Uterus (tissue), 4 donors: Measurements from ENCODE around the gene OR1K1. TPM values are rescaled to one million over a fixed set of nuclear protein-coding genes. Genes with fewer than 3 reads are reported as not detected.

Experiments
- DNase-seq, 2 donors: peaks; one replicate each; pipeline ENCODE4 v3.0.0-alpha.2; 2019 to 2020
- H3K27ac ChIP-seq, 2 donors: fragments of 200-600 bp; sonication (generic); 1 replicate in 1 of 2; 2 replicates in 1 of 2; pipeline ENCODE4 v1.5.1; 2016 to 2018
- H3K27me3 ChIP-seq, 2 donors: fragments of 200-600 bp; sonication (generic); one replicate each; pipeline ENCODE4 v1.5.1; 2018 to 2019; ENCODE audit warnings: control low read depth in 1 of 2
- H3K36me3 ChIP-seq, 2 donors: fragments of 200-600 bp; sonication (generic); one replicate each; pipeline ENCODE4 v1.5.1; 2019; ENCODE audit warnings: control low read depth in 1 of 2
- H3K4me1 ChIP-seq, 2 donors: fragments of 200-600 bp; sonication (generic); one replicate each; pipeline ENCODE4 v1.5.1; 2018 to 2019; ENCODE audit warnings: control low read depth in 1 of 2
- H3K4me3 ChIP-seq, 2 donors: fragments of 200-600 bp; sonication (generic); 1 replicate in 1 of 2; 2 replicates in 1 of 2; pipeline ENCODE4 v1.5.1; 2018 to 2019; ENCODE audit warnings: mild to moderate bottlenecking in 1 of 2
- H3K9me3 ChIP-seq, 2 donors: fragments of 200-600 bp; sonication (generic); one replicate each; pipeline ENCODE4 v1.5.1; 2019; ENCODE audit warnings: control low read depth in 1 of 2
- POLR2A ChIP-seq, 2 donors: fragments of 450-650 bp; IDR thresholded peaks; one replicate each; pipeline ENCODE4 v1.6.1; 2016; ENCODE audit warnings: antibody characterized with exemption in 2 of 2, mild to moderate bottlenecking in 1 of 2, moderate library complexity in 1 of 2
- intact Hi-C: fragments of 100-400 bp; cut with DNase I; formaldehyde crosslinking; loops from one replicate; pipeline ENCODE4 v1.15.1; 2023; ENCODE audit warnings: low total_unique reads
- total RNA-seq, 4 donors: library from RNA; depleted of rRNA in 3 of 4; stranded (reverse); fragments of >200 nt in 3 of 4; gene quantifications; one replicate each; pipeline versions ENCODE4 v1.1.0 to v1.2.4, GENCODE V29; 2014 to 2023
- TF ChIP-seq, protein P1 (sequence below), 4 experiments: fragments of 200-600 bp in 2 of 4; fragments of 450-650 bp in 2 of 4; sonication (generic) in 2 of 4; IDR thresholded peaks; one replicate each; pipeline ENCODE4 v1.5.1; 2016 to 2019; ENCODE audit warnings: antibody characterized with exemption in 4 of 4, mild to moderate bottlenecking in 2 of 4, moderate library complexity in 1 of 4
- donor health status: DM: yes; HTN: yes; CAD: no.

OR1K1 gene
- total RNA-seq, 4 donors from 2014 or later: not detected

GRCh38 chr9:122788831-122789230 lies 11.1 kb upstream of the OR1K1 start, which contains the start of gene OR5C1:
Gene OR5C1, plus strand, starts transcription at chr9:122788933. Its CDS starts 0 bp downstream, at chr9:122788933.
- TF ChIP-seq POLR2A (IDR thresholded peaks at IDR 0.05): no peak
- TF ChIP-seq, protein P1, sequence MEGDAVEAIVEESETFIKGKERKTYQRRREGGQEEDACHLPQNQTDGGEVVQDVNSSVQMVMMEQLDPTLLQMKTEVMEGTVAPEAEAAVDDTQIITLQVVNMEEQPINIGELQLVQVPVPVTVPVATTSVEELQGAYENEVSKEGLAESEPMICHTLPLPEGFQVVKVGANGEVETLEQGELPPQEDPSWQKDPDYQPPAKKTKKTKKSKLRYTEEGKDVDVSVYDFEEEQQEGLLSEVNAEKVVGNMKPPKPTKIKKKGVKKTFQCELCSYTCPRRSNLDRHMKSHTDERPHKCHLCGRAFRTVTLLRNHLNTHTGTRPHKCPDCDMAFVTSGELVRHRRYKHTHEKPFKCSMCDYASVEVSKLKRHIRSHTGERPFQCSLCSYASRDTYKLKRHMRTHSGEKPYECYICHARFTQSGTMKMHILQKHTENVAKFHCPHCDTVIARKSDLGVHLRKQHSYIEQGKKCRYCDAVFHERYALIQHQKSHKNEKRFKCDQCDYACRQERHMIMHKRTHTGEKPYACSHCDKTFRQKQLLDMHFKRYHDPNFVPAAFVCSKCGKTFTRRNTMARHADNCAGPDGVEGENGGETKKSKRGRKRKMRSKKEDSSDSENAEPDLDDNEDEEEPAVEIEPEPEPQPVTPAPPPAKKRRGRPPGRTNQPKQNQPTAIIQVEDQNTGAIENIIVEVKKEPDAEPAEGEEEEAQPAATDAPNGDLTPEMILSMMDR (IDR thresholded peaks at IDR 0.05): no peak
- Histone ChIP-seq H3K4me3 (no peak within 1 kb of the TSS), H3K36me3 (no peaks in the 10 kb centered on the region), H3K27me3 (no peaks in the 10 kb centered on the region), H3K4me1 (no peaks in the 10 kb centered on the region), H3K27ac (no peak within 1 kb of the TSS), H3K9me3 (no peaks in the 10 kb centered on the region)
- DNase-seq: no peak
- intact Hi-C loops: no loop called here

- Histone ChIP-seq H3K4me1 (no peaks in the 10 kb centered on the region), H3K9me3 (no peaks in the 10 kb centered on the region), H3K27me3 (no peaks in the 10 kb centered on the region), H3K27ac (no peak overlapping the region), H3K4me3 (no peak overlapping the region), H3K36me3 (no peaks in the 10 kb centered on the region)
- no peak for DNase-seq
- intact Hi-C loops: no loop called here
- TF ChIP-seq, protein P1 (IDR thresholded peaks at IDR 0.05): no peak
- TF ChIP-seq POLR2A (IDR thresholded peaks at IDR 0.05): no peak
Observed at GRCh38 chr9:122789256-122790046, 10.5 kb upstream of the OR1K1 start.

- H3K27me3 ChIP-seq: no peaks in the 10 kb centered on the region
- no peaks in the 10 kb centered on the region for H3K9me3 ChIP-seq
- H3K27ac ChIP-seq: no peak overlapping the region
- no peaks in the 10 kb centered on the region for H3K4me1 ChIP-seq
- intact Hi-C loops: no loop called here
- no peak for DNase-seq
- TF ChIP-seq, protein P1 (IDR thresholded peaks at IDR 0.05): no peak
- TF ChIP-seq POLR2A (IDR thresholded peaks at IDR 0.05): no peak
- H3K36me3 ChIP-seq: no peaks in the 10 kb centered on the region
- no peak overlapping the region for H3K4me3 ChIP-seq
Observed at GRCh38 chr9:122791872-122792669, 7.9 kb upstream of the OR1K1 start.

DNA sequence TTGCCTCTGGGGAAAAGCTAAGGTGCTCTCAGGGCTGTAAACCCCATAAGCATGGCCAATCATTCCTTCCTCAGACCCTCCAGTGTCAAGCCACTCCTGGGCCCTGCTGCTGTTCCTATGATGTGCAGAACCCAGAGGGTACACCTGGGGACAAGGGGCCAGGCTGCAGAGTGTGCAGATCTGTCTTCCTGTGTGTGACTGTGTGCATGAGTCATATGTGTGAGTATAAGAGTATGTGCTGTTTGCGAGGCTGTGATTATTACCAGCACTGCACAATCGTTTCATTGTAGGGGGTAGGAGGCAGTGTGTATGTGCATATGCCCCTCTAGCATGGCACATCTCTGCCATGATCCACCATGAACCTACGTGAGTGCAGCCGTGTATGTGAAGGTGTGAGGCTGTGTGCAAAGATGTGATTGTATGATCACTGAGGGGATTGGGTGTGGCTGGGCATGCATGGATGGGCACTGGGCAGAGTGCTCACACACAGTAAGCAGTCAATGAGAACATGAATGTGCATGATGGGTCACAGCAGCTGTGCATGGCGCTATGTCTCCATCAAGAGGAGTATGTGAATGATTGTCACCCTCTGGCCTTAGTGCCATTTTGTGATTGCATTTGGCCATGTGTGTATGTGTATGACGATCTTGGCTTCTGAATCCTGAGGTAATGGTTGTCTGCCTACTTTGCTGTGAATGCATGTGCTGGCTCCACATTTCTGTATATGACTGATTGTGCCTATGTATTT lies 2.4 kb upstream of the OR1K1 start:
- Histone ChIP-seq H3K27me3 (no peaks in the 10 kb centered on the region), H3K27ac (no peak overlapping the region), H3K36me3 (no peaks in the 10 kb centered on the region), H3K4me1 (no peaks in the 10 kb centered on the region), H3K9me3 (no peaks in the 10 kb centered on the region), H3K4me3 (no peak overlapping the region)
- TF ChIP-seq POLR2A (IDR thresholded peaks at IDR 0.05): no peak
- TF ChIP-seq, protein P1 (IDR thresholded peaks at IDR 0.05): no peak
- intact Hi-C loops: no loop called here
- no peak for DNase-seq
